Heart right ventricle (tissue), 16 donors: ENCODE data around the gene ZNF570. TPM values are rescaled to one million over a fixed set of nuclear protein-coding genes. Genes with fewer than 3 reads are reported as not detected.

Source experiments
- ATAC-seq, 8 donors: fragments of 200-7000 bp; cut with Tn5 transposase; one replicate each; pipeline ENCODE4 v1.9.1; 2020; ENCODE audit warnings: mild to moderate bottlenecking in 8 of 8, moderate library complexity in 8 of 8, moderate number of reproducible peaks in 1 of 8
- DNase-seq, 2 donors: peaks; one replicate each; pipeline ENCODE4 v3.0.0-alpha.2; 2020
- H3K27ac ChIP-seq, 10 donors: fragments of 200-600 bp; sonication (generic) in 2 of 10; one replicate each; pipeline versions ENCODE4 v1.5.0 to v1.8.0; 2020 to 2022; ENCODE audit warnings: mild to moderate bottlenecking in 3 of 10
- H3K27me3 ChIP-seq, 7 donors: fragments of 200-600 bp; one replicate each; pipeline ENCODE4 v1.8.0; 2021 to 2022; ENCODE audit warnings: mild to moderate bottlenecking in 2 of 7
- H3K36me3 ChIP-seq, 9 donors: fragments of 200-600 bp; sonication (generic) in 1 of 9; one replicate each; pipeline versions ENCODE4 v1.5.0 to v1.8.0; 2020 to 2022; ENCODE audit warnings: mild to moderate bottlenecking in 2 of 9
- H3K4me1 ChIP-seq, 9 donors: fragments of 200-600 bp; sonication (generic) in 1 of 9; one replicate each; pipeline versions ENCODE4 v1.5.0 to v1.8.0; 2020 to 2022; ENCODE audit warnings: mild to moderate bottlenecking in 4 of 9
- H3K4me3 ChIP-seq, 10 donors: fragments of 200-600 bp; sonication (generic) in 2 of 10; one replicate each; pipeline versions ENCODE4 v1.5.0 to v1.8.0; 2020 to 2022; ENCODE audit warnings: mild to moderate bottlenecking in 7 of 10, moderate library complexity in 2 of 10
- H3K9me3 ChIP-seq, 11 donors: fragments of 200-600 bp in 10 of 11; sonication (generic) in 2 of 11; one replicate each; pipeline versions ENCODE4 v1.5.0 to v1.8.0; 2013 to 2022; ENCODE audit warnings: mild to moderate bottlenecking in 2 of 11, control low read depth in 1 of 11, moderate library complexity in 1 of 11
- WGBS, 2 donors: extraction: QIAGEN DNeasy Blood & Tissue Kit; methylation state at CpG; one replicate each; pipeline ENCODE4 v1.1.7; 2013; ENCODE audit warnings: inconsistent platforms in 1 of 2; 5-methylcytosine and 5-hydroxymethylcytosine counted together
- intact Hi-C, 10 donors: fragments of 100-400 bp; cut with DNase I; formaldehyde crosslinking; loops; one replicate each; pipeline versions ENCODE4 v1.11.1 to v1.14.2; 2022
- polyA plus RNA-seq, 2 donors: library from polyadenylated mRNA; stranded (reverse); fragments of 200-250 nt; gene quantifications; one replicate each; pipeline ENCODE4 v1.2.3, GENCODE V29; 2013
- total RNA-seq, 10 donors: library from RNA; stranded (reverse); fragmentation: NEBNext Ultra II Directional in 3 of 10; extraction: Animal tissue kit (Norgen Biotek cat#: 25700) in 3 of 10; gene quantifications; one replicate each; pipeline versions ENCODE4 v1.2.1 to v1.2.4, GENCODE V29; 2021 to 2023
- TF ChIP-seq, protein P1 (sequence below), 9 donors: fragments of 200-600 bp; sonication (generic) in 2 of 9; IDR thresholded peaks; one replicate each; pipeline versions ENCODE4 v1.5.0 to v1.8.0; 2021 to 2022; ENCODE audit warnings: antibody characterized with exemption in 9 of 9, mild to moderate bottlenecking in 5 of 9, moderate library complexity in 1 of 9
- donor health status: Arrhythmogenic right ventricular cardiomyopathy.
- donor health status: ischemic (EF 13 %, LVEDD 7.1; RV severe dilation, severe dysfunction).
- donor health status: healthy with polysubstance abuse.
- donor health status: DM: no; HTN: yes; CAD: no.
- donor health status: DM: no; HTN: no; CAD: no.
- donor health status: ischemic (EF 25% LVEDD 6.9; RV normal size, moderate dysfunction).
- donor health status: ischemic (EF 25% LVEDD 5.7; RV mildly dilated, moderate dysfunction).
- donor health status: healthy.
- donor health status: DM: yes; HTN: yes; CAD: no.
- donor health status: Ischemic cardiomyopathy.
- donor health status: ischemic (EF 35%, LVEDD 5.7; RV mildly dilated, moderate dysfunction).
- donor health status: nonischemic (EF 11% LVEDD 7.7; RV severe dilation, severe dysfunction).
- donor health status: DM: yes; HTN: yes; CAD: no.
- donor health status: PGD.
- donor health status: ischemic (EF 29% LVEDD 5.4; RV normal size, mild dysfunction).
- donor health status: nonischemic (EF 23%, LVEDD 6.1; RV moderate dilation, normal function).

The ZNF570 gene
- total and polyA plus RNA-seq, 12 donors: 2.1 to 9.8 (median 7.2) TPM

DNA sequence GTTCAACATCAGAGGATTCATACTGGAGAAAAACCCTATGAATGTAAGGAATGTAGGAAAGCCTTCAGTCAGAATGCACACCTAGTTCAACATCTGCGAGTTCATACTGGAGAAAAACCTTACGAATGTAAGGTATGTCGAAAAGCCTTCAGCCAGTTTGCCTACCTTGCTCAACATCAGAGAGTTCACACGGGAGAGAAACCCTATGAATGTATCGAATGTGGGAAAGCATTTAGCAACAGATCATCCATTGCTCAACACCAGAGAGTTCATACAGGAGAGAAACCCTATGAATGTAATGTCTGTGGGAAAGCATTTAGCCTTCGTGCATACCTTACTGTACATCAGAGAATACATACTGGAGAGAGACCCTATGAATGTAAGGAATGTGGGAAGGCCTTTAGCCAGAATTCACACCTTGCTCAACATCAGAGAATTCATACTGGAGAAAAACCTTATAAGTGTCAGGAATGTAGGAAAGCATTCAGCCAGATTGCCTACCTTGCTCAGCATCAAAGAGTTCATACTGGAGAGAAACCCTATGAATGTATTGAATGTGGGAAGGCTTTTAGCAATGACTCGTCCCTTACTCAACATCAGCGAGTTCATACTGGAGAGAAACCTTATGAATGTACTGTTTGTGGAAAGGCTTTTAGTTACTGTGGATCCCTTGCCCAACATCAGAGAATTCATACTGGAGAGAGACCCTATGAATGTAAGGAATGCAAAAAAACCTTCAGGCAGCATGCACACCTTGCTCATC is 15.4 kb downstream of the ZNF570 start:
- no peak for ATAC-seq
- Histone ChIP-seq H3K9me3 (peaks cover 3 to 100% (median 97%) of the 10 kb centered on the region in 11 donors), H3K4me3 (no peak overlapping the region), H3K27me3 (no peaks in the 10 kb centered on the region), H3K4me1 (no peaks in the 10 kb centered on the region), H3K36me3 (peaks cover 12 to 91% (median 63%) of the 10 kb centered on the region in 9 donors), H3K27ac (no peak overlapping the region)
- no peak for DNase-seq
- 97 to 98% methylated on average over 8 of the region's 8 CpGs for WGBS, 2 donors
- intact Hi-C loops: no loop called here
- TF ChIP-seq, protein P1, sequence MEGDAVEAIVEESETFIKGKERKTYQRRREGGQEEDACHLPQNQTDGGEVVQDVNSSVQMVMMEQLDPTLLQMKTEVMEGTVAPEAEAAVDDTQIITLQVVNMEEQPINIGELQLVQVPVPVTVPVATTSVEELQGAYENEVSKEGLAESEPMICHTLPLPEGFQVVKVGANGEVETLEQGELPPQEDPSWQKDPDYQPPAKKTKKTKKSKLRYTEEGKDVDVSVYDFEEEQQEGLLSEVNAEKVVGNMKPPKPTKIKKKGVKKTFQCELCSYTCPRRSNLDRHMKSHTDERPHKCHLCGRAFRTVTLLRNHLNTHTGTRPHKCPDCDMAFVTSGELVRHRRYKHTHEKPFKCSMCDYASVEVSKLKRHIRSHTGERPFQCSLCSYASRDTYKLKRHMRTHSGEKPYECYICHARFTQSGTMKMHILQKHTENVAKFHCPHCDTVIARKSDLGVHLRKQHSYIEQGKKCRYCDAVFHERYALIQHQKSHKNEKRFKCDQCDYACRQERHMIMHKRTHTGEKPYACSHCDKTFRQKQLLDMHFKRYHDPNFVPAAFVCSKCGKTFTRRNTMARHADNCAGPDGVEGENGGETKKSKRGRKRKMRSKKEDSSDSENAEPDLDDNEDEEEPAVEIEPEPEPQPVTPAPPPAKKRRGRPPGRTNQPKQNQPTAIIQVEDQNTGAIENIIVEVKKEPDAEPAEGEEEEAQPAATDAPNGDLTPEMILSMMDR (IDR thresholded peaks at IDR 0.05): no peak

DNA sequence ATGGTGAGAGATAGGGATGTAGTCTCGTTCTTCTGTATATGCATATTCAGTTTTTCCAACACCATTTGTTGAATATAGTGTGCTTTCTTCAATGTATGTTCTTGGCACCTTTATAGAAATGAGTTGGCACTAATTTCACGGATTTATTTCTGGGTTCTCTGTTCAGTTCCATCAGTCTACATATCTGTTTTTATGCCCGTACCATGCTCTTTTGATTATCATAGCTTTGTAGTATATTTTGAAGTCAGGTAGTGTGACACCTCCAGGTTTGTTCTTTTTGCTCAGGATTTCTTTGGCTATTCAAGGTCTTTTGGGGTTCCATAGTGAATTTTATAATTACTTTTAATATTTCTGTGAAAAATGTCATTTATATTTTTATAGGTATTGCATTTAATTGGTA is 23.1 kb downstream of the ZNF570 start:
- no peaks in the 10 kb centered on the region for H3K4me1 ChIP-seq
- ATAC-seq: no peak
- DNase-seq: no peak
- 69 to 77% methylated on average over 3 of the region's 3 CpGs for WGBS, 2 donors
- H3K9me3 ChIP-seq: peaks cover 0 to 100% (median 58%) of the 10 kb centered on the region in 11 donors
- intact Hi-C loops: no loop called here
- TF ChIP-seq, protein P1 (IDR thresholded peaks at IDR 0.05): no peak
- H3K4me3 ChIP-seq: no peak overlapping the region
- H3K27ac ChIP-seq: no peak overlapping the region
- no peaks in the 10 kb centered on the region for H3K27me3 ChIP-seq
- peaks cover 0 to 18% (median 0%) of the 10 kb centered on the region in 9 donors for H3K36me3 ChIP-seq

DNA sequence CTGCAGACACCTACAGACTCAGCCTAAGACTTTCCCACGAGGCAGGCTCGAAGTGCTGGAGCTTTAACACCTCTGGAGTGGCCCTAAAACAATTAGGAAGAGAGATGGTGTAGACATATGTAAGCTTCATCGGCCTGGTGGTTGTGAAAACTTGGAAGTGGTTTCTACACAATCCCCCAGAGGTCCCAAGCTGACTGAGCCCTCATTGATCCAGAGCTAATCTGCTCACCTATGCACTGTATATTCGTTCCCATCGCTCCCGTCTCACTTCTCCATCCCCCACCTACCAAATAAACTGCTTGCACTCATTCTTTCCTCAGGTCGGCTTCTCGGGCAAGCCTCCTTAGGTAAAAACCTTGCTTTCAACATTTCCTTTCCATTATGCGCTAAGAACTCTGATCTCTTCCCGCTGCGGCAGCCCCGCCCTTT is 36.8 kb downstream of the ZNF570 start:
- Histone ChIP-seq H3K27me3 (no peaks in the 10 kb centered on the region), H3K9me3 (peaks cover 0 to 65% (median 0%) of the 10 kb centered on the region in 11 donors), H3K27ac (peak overlapping the region; percentile 90 to 98 (median 94)), H3K4me3 (peak overlapping the region; percentile 61 to 97 (median 73)), H3K4me1 (peaks cover 0 to 22% (median 14%) of the 10 kb centered on the region in 9 donors), H3K36me3 (peaks cover 0 to 38% (median 7%) of the 10 kb centered on the region in 9 donors)
- 2 to 3% methylated on average over 12 of the region's 12 CpGs for WGBS, 2 donors
- ATAC-seq (peak in 6 of 8 donors; percentile 9 to 54 (median 16)), DNase-seq (no peak)
- intact Hi-C loops: loop anchor here in 7 of 10 donors (1.0 to 5.0 kb wide), 8 partner anchors 34 to 294 kb away; partner anchors contain the start of genes ZNF569 (in 5 of the 7), ZNF570 (in 3 of the 7), ZNF527 (in 1 of the 7) and ZNF585B (in 1 of the 7)
- TF ChIP-seq, protein P1 (IDR thresholded peaks at IDR 0.05): no peak

DNA sequence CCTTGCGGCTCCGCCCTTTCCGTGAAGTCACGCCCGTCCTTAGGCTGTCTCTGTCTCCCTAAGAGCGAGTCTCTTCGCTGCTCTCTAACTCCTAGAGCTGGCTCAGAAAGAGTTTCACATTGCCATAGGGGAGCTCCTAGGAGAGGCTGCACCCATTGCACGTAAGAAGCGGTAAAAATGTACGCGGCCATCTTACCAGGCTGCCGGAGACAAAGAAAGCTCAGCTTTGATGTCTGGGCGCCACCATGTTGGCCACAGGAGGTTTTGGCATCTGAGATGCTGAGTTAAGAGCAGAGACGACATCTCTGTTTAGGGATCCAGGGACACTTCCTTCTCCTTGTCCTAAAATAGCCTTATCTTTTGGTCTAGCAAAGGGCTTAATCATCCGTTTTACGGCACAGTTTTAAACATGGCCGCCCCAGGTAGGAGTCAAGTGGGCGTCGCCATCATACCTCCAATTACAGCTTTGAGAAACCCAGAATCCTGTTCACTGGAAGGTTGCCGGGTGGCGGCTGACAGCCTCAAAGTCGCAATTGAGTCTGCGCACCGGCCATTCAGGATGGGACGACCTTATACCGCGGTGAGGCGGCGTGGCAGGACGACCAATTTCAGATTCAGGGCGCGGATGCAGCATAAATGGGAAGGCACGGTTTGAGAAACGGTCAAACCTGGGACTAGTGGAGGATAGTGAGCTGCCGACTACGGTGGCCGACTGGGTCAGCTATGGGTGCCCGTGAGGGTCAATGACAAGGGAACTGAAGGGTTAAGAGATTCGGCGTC is 37.4 kb downstream of the ZNF570 start, which contains the start of gene ZNF793:
Gene ZNF793 (plus strand): TSS at position 553 of the 780 bp plus-strand sequence. CDS start 16,501 bp downstream, outside the sequence.
- DNase-seq (peak; percentile 84 to 88), ATAC-seq (peak; percentile 91 to 96 (median 94))
- TF ChIP-seq, protein P1 (IDR thresholded peaks at IDR 0.05): no peak
- intact Hi-C loops: loop anchor here in 7 of 10 donors (1.0 to 5.0 kb wide), 8 partner anchors 34 to 294 kb away; partner anchors contain the start of genes ZNF569 (in 5 of the 7), ZNF570 (in 3 of the 7), ZNF527 (in 1 of the 7) and ZNF585B (in 1 of the 7)
- H3K36me3 ChIP-seq: peaks cover 0 to 44% (median 12%) of the 10 kb centered on the region in 9 donors
- no peaks in the 10 kb centered on the region for H3K27me3 ChIP-seq
- 1% methylated on average over 40 of the region's 40 CpGs for WGBS, 2 donors
- H3K27ac ChIP-seq: peak within 1 kb of the TSS; percentile 90 to 98 (median 94)
- H3K9me3 ChIP-seq: peaks cover 0 to 64% (median 0%) of the 10 kb centered on the region in 11 donors
- H3K4me3 ChIP-seq: peak within 1 kb of the TSS; percentile 61 to 97 (median 73)
- peaks cover 0 to 22% (median 14%) of the 10 kb centered on the region in 9 donors for H3K4me1 ChIP-seq
